Muscle of arm (tissue), 12 donors: ENCODE results near the gene AFAP1L1. TPM values are rescaled to one million over a fixed set of nuclear protein-coding genes. Genes with fewer than 3 reads are reported as not detected.
"Not testable (repeated sequence)": the region's sequence is repeated elsewhere in the genome, so short reads cannot be mapped to it uniquely, and the experiment has no call there.

ENCODE experiments used
- DNase-seq: peaks from one replicate; pipeline ENCODE4 v3.0.0-alpha.2; 2013
- polyA plus RNA-seq, 12 donors: library from polyadenylated mRNA; unstranded; fragments of 120-200 nt; gene quantifications; one replicate each; pipeline ENCODE4 v1.2.1, GENCODE V29; 2013; ENCODE audit not compliant: insufficient read length in 12 of 12

Gene AFAP1L1
- polyA plus RNA-seq, 12 donors = 52.1 to 115 (median 90.6) TPM; not detected in 1

GRCh38 chr5:149257131-149257530, 14.5 kb upstream of the AFAP1L1 start:
- no peak for DNase-seq

GRCh38 chr5:149257889-149258705, 13.6 kb upstream of the AFAP1L1 start:
- DNase-seq = no peak

GRCh38 chr5:149260761-149261160, 10.9 kb upstream of the AFAP1L1 start:
- DNase-seq = no peak

GRCh38 chr5:149261246-149261645, 10.4 kb upstream of the AFAP1L1 start:
- DNase-seq = no peak

- no peak for DNase-seq
These were observed 9.3 kb upstream of the AFAP1L1 start for GRCh38 chr5:149262315-149262714.

- DNase-seq = no peak
These were observed 7.1 kb upstream of the AFAP1L1 start for GRCh38 chr5:149264439-149265067.

GRCh38 chr5:149265068-149265465, 6.6 kb upstream of the AFAP1L1 start:
- no peak for DNase-seq

- DNase-seq = no peak
These were observed 6.1 kb upstream of the AFAP1L1 start for GRCh38 chr5:149265597-149265996.

- DNase-seq = no peak
These were observed 4.3 kb upstream of the AFAP1L1 start for GRCh38 chr5:149267241-149267973.

GRCh38 chr5:149268928-149269557, 2.6 kb upstream of the AFAP1L1 start:
- DNase-seq = no peak

- no peak for DNase-seq
These were observed 404 bp upstream of the AFAP1L1 start for GRCh38 chr5:149271195-149271715.

GRCh38 chr5:149272781-149273180, 1.1 kb downstream of the AFAP1L1 start:
- not testable (repeated sequence) for DNase-seq

- no peak for DNase-seq
These were observed 1.6 kb downstream of the AFAP1L1 start for GRCh38 chr5:149273237-149273636.

- DNase-seq = no peak
These were observed 2.3 kb downstream of the AFAP1L1 start for GRCh38 chr5:149273950-149274349.

- no peak for DNase-seq
These were observed 3.3 kb downstream of the AFAP1L1 start for GRCh38 chr5:149274939-149275338.

- no peak for DNase-seq
These were observed 6.1 kb downstream of the AFAP1L1 start for GRCh38 chr5:149277801-149278200.

- no peak for DNase-seq
These were observed 7.0 kb downstream of the AFAP1L1 start for GRCh38 chr5:149278451-149279210.

- no peak for DNase-seq
These were observed 8.0 kb downstream of the AFAP1L1 start for GRCh38 chr5:149279661-149280060.

- DNase-seq = no peak
These were observed 8.5 kb downstream of the AFAP1L1 start for GRCh38 chr5:149280124-149280523.

- DNase-seq = no peak
These were observed 9.1 kb downstream of the AFAP1L1 start for GRCh38 chr5:149280802-149281201.
